RPMI8226 (cell line): Measurements from ENCODE around the gene UGT3A1.
"Not testable (repeated sequence)": the region's sequence is repeated elsewhere in the genome, so short reads cannot be mapped to it uniquely, and the experiment has no call there.

Experiments
- DNase-seq: peaks from one replicate; pipeline ENCODE4 v3.0.0-alpha.2; 2015

UGT3A1 gene

DNA sequence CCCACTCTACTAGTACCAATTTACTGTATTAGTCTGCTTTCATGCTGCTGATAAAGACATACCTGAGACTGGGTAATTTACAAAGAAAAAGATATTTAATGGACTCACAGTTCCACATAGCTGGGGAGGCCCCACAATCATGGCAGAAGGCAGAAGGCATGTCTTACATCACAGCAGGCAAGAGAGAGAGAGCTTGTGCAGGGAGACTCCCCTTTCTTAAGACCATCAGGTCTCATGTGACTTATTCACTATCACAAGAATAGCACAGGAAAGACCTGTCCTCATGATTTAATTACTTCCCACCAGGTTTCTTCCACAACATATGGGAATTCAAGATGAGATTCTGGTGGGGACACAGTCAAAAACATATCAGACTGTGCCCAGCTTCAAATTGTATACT, 11.5 kb downstream of the UGT3A1 start:
- DNase-seq, result no peak

GRCh38 chr5:35976859-35977258, 14.3 kb downstream of the UGT3A1 start:
- not testable (repeated sequence) for DNase-seq

GRCh38 chr5:35974570-35974969, 16.6 kb downstream of the UGT3A1 start:
- no peak for DNase-seq

GRCh38 chr5:35971878-35972210, 19.3 kb downstream of the UGT3A1 start:
- DNase-seq, result no peak

GRCh38 chr5:35971186-35971877, 19.9 kb downstream of the UGT3A1 start:
- DNase-seq, result no peak

DNA sequence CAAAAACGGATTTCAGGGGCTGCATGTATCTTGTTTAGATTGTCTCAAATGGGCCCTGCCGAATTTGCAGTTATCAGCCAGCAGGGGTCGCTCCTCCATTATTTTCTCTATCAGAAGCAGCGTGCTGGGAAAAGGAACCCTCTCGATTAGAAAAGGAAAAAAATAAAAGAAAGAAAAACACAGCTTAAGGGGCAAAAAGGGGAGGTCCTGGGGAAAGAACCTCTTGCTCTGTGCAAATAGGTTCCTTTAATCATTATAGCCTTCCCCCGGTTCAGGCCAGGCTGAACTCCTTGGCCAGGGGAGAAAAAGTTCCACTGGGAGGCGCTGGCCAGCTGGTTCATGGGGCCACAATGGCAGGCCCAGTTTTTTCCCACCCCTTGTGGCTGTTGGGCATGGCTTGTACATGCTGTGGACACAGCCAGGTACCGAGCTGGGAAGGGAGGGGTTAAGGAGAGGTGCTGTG, 27.8 kb downstream of the UGT3A1 start:
- DNase-seq, result no peak

- no peak for DNase-seq
These were observed 30.9 kb downstream of the UGT3A1 start for GRCh38 chr5:35960328-35960727.

- DNase-seq, result no peak
These were observed 34.8 kb downstream of the UGT3A1 start for GRCh38 chr5:35956429-35956828.

DNA sequence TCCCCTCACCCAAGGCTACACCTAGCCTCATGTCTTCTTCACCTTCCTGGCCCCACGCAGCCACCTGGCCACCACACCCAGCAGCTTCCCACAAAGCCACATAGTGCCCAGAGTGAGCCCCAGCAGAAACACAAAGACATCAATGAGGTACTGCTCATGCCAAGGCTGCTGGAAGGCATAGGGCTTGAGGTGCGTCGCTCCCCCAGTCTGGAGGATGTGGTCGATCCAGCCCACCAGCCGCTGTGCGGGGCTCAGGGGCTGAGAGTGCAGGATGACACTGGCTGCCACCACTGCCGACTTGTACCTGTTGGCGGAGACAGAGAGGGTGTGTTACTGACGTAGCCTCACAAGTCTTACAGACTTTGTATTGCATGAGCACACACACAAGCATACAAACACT, 37.0 kb downstream of the UGT3A1 start:
- no peak for DNase-seq

- DNase-seq, result no peak
These were observed 44.1 kb downstream of the UGT3A1 start for GRCh38 chr5:35947085-35947484.

DNA sequence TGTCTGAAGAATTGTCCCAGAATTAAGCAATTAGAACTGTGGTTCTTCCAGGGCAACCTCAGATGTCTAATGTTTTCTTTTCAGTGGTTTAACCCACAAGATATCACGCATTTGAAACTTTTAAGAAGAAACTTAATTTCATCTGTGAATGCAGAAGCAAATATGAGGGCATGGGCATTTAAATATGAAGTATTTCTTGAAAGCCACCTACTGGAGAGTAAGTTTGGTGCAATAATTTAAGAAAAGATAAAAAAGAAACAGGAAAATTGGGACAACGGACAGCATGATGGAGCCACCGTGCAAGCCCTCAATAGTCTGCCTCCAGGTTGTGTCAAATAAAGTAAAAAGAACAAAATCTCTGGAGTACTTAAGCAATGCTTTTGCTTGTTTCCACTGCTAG, 51.6 kb downstream of the UGT3A1 start:
- no peak for DNase-seq

DNA sequence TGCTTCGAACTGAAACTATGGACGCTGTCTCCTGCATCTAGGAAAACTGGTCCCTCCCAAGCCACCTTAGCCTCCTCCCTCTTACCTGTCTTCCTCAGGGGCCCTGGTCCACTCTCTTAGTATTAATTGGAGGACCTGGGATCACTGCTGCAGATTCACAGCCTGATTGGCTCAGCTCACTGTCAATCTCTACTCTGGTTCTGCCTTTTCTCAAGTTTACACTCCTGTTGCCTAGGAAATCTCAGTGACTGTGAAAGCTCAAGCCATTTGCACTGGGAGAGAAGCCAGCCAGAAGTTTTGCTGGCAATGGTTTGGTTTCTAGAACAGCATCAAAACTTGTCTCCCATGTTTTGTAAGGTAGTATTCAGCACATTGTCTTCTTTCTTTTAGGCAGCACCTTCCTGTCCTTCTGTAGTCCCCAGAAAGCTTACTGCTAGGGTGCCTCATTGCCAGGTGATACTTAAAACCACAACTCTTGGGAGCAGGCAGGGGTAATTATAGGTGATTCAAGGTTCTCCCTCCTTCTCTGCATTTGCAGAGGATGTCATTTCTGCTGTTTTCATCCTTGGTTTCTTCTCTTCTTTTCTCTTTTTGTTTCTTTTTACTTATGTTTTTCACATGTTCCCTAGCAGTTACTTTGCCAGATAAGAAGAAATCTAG, 52.5 kb downstream of the UGT3A1 start, which contains the start of gene CAPSL:
Gene CAPSL, minus strand, starts transcription at position 55 of the 660 bp plus-strand sequence. CDS start 17,502 bp downstream, outside the sequence.
- no peak for DNase-seq

DNA sequence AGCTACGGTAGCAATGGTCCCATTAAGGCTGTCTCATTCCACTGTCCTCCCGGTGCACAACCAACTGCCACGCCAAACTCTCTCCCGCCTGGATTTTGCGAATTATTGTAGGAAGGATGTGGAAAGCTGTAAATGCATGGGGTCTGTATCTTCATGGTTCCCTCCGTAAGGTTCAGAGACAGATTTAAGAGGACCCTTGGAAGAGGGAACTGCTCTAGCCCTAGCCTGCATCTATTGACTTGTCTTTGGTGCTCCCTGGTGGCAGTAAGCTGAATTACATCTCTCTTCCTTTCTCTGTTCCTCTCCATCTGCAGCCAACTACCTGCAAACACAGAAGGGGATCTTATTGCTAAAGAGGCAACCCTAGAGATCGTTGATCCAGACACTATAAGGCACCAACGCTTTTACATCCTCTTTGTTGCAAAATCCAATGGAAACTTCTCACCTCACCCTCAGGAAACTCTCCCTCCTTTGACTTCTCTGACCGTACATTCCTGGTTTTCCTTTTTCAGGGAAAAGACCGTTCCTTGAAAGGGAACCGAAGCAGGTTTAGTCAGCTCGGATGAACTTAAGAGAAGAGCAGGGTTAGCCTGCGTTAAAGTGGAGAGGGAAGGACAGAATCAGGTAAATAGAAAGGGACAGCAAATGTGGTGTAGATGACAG, 64.7 kb downstream of the UGT3A1 start:
- peak; percentile 40 for DNase-seq

- peak; percentile 10 for DNase-seq
These were observed 66.1 kb downstream of the UGT3A1 start for GRCh38 chr5:35924950-35925722.

GRCh38 chr5:35924122-35924949, 66.9 kb downstream of the UGT3A1 start:
- no peak for DNase-seq

GRCh38 chr5:35922468-35922867, 68.7 kb downstream of the UGT3A1 start:
- no peak for DNase-seq

- no peak for DNase-seq
These were observed 69.3 kb downstream of the UGT3A1 start for GRCh38 chr5:35921930-35922329.

- no peak for DNase-seq
These were observed 70.3 kb downstream of the UGT3A1 start for GRCh38 chr5:35920890-35921289.

DNA sequence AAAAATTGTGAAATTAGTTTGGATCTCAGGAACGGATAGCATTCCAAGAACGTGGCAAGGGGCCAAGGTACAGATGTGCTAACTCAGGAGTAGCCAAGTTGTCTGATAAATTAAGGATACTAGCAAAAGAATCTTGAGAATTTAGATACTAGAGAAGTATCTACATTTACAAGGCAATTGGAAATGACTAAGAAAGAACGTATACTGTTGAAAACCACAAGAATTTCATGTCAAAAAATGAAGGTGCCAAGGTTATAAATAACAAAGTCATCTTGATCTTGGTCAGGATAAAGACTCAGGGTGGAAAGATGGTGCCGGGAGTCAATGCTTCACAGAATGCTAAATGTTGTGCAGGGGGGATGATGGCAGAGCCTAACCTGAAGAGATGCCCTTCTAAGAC, 72.0 kb downstream of the UGT3A1 start:
- DNase-seq, result no peak

- no peak for DNase-seq
These were observed 82.4 kb downstream of the UGT3A1 start for GRCh38 chr5:35908814-35909213.

DNA sequence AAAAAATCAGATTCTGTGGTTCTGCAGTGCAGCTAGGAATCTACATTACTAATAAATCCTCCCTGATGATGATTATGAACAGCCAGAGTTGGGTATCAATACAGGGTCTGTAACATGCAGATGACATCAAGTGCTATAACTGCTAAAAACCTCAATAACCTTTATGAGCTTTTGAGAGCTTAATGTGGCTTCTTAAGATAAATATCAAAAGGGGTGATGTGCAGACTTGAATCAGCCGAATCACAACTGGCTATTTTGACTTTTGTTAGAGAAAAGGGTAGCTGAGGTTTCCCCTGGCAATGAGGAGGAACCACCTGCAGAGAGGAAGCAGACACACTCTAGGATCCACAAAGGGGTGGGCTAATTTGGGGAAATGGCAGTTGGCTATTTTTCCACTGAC, 83.0 kb downstream of the UGT3A1 start:
- DNase-seq, result no peak

DNA sequence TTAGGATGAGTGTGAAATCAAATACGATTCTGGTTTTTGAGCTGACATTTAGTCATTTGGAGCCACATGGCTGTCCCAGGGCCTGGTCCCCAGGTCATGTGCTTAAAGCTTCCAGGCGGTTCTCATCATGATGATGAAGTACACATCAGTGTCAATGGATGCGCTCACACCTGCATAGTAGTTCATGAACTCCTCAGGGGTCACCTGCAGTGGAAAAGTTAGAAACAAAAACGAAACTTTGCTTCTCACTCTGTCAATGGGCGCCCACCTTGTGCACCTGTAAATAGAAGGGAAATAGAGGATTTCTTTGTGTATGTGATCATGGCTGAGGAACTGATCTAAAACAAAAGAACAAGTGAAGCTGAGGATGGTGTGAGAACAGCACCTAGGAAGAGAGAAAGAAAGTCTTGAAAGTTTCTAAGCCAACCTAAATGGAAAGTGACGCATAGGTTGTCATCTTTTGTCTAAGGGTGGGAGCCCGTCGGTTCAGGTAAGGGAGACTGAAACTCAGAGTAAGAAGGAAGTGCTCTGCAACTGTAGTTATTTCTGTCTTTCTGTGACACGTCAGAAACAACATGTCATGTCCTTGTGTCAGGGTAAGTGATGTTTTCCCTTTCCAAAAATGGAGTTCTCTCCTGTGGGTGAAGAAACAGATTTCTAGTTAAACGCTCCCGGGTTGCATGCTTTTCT, 86.6 kb downstream of the UGT3A1 start:
- DNase-seq, result no peak
